Panc1 (cell line): ENCODE measurements around the gene TULP4.

ENCODE experiments used
- TCF7L2 ChIP-seq: IDR thresholded peaks from 2 replicates; pipeline ENCODE4 v1.6.1; 2011; ENCODE audit warnings: mild to moderate bottlenecking, low read depth, low read length, inconsistent platforms
- TF ChIP-seq, protein P1 (sequence below): fragments of 450-650 bp; IDR thresholded peaks from 2 replicates; pipeline ENCODE4 v1.5.1; 2017; ENCODE audit warnings: mild to moderate bottlenecking

DNA sequence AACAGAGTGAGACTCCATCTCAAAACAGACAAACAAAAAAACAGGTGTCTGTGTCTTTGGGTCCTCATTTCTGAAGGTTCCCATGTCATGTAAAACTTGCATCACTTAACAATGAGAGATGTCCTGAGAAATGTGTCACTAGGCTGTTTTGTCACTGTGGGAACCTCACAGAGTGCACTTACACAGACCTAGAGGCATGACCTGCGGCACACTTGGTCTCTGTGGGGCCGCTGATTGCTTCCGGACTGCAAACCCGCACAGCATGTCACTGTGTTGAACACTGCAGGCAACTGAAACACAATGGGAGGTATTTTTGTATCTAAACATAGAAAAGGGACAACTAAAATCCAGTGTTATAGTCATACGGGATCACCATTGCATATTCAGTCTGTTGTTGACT lies 205.3 kb downstream of the TULP4 start:
- no peak for TF ChIP-seq TCF7L2
- TF ChIP-seq, protein P1, sequence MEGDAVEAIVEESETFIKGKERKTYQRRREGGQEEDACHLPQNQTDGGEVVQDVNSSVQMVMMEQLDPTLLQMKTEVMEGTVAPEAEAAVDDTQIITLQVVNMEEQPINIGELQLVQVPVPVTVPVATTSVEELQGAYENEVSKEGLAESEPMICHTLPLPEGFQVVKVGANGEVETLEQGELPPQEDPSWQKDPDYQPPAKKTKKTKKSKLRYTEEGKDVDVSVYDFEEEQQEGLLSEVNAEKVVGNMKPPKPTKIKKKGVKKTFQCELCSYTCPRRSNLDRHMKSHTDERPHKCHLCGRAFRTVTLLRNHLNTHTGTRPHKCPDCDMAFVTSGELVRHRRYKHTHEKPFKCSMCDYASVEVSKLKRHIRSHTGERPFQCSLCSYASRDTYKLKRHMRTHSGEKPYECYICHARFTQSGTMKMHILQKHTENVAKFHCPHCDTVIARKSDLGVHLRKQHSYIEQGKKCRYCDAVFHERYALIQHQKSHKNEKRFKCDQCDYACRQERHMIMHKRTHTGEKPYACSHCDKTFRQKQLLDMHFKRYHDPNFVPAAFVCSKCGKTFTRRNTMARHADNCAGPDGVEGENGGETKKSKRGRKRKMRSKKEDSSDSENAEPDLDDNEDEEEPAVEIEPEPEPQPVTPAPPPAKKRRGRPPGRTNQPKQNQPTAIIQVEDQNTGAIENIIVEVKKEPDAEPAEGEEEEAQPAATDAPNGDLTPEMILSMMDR: no peak
